Measurements from ENCODE around the gene LRIG1. TPM values are rescaled to one million over a fixed set of nuclear protein-coding genes. Genes with fewer than 3 reads are reported as not detected.
A peak's percentile ranks its signal among the peaks of the same experiment; 100 is the strongest.

The LRIG1 gene
- total and polyA plus RNA-seq, 2 donors from 2014 or later = 8.2 to 20.6 TPM

GRCh38 chr3:66485291-66485968 is 15.4 kb downstream of the LRIG1 start:
- DNase-seq = no peak
- H3K9ac ChIP-seq (ENCODE audit: low read length in 3 of 3) = no peak overlapping the region
- no peak overlapping the region for H3K27ac ChIP-seq (ENCODE audit: low read depth in 2 of 2, low read length in 2 of 2)
- FAIRE-seq = no peak
- no peaks in the 10 kb centered on the region for H3K27me3 ChIP-seq (ENCODE audit: control insufficient read depth, insufficient read depth, low read length)
- H3K36me3 ChIP-seq (ENCODE audit: control insufficient read depth in 2 of 3, insufficient read depth in 3 of 3, low read length in 3 of 3) = no peaks in the 10 kb centered on the region
- peaks cover 0 to 14% (median 12%) of the 10 kb centered on the region in 3 donors for H3K4me1 ChIP-seq (ENCODE audit: control insufficient read depth in 2 of 3, insufficient read depth in 2 of 3, low read depth in 1 of 3, low read length in 3 of 3)
- intact Hi-C loops (cut with DNase I) = no loop called here
- no peaks in the 10 kb centered on the region for H3K9me3 ChIP-seq (ENCODE audit: control insufficient read depth in 2 of 3, insufficient read depth in 1 of 3, low read length in 3 of 3)
- no peak overlapping the region for H3K4me3 ChIP-seq (ENCODE audit: low read length in 3 of 3)
- no peak for TF ChIP-seq CTCF (IDR thresholded peaks at IDR 0.05; ENCODE audit: borderline replicate concordance, extremely low read depth, insufficient read depth)

- Histone ChIP-seq H3K9me3 (ENCODE audit: control insufficient read depth in 2 of 3, insufficient read depth in 1 of 3, low read length in 3 of 3) (no peaks in the 10 kb centered on the region), H3K27ac (ENCODE audit: low read depth in 2 of 2, low read length in 2 of 2) (no peak overlapping the region), H3K4me1 (ENCODE audit: control insufficient read depth in 2 of 3, insufficient read depth in 2 of 3, low read depth in 1 of 3, low read length in 3 of 3) (peaks cover 0 to 14% (median 12%) of the 10 kb centered on the region in 3 donors), H3K4me3 (ENCODE audit: low read length in 3 of 3) (no peak overlapping the region), H3K36me3 (ENCODE audit: control insufficient read depth in 2 of 3, insufficient read depth in 3 of 3, low read length in 3 of 3) (no peaks in the 10 kb centered on the region), H3K27me3 (ENCODE audit: control insufficient read depth, insufficient read depth, low read length) (no peaks in the 10 kb centered on the region), H3K9ac (ENCODE audit: low read length in 3 of 3) (no peak overlapping the region)
- DNase-seq (no peak), FAIRE-seq (no peak)
- intact Hi-C loops (cut with DNase I) = no loop called here
- no peak for TF ChIP-seq CTCF (IDR thresholded peaks at IDR 0.05; ENCODE audit: borderline replicate concordance, extremely low read depth, insufficient read depth)
These were observed 16.5 kb downstream of the LRIG1 start for GRCh38 chr3:66484106-66484844.

- Histone ChIP-seq H3K27ac (ENCODE audit: low read depth in 2 of 2, low read length in 2 of 2) (no peak overlapping the region), H3K9ac (ENCODE audit: low read length in 3 of 3) (no peak overlapping the region), H3K27me3 (ENCODE audit: control insufficient read depth, insufficient read depth, low read length) (no peaks in the 10 kb centered on the region), H3K36me3 (ENCODE audit: control insufficient read depth in 2 of 3, insufficient read depth in 3 of 3, low read length in 3 of 3) (no peaks in the 10 kb centered on the region), H3K9me3 (ENCODE audit: control insufficient read depth in 2 of 3, insufficient read depth in 1 of 3, low read length in 3 of 3) (no peaks in the 10 kb centered on the region), H3K4me3 (ENCODE audit: low read length in 3 of 3) (no peak overlapping the region), H3K4me1 (ENCODE audit: control insufficient read depth in 2 of 3, insufficient read depth in 2 of 3, low read depth in 1 of 3, low read length in 3 of 3) (peaks cover 0 to 14% (median 12%) of the 10 kb centered on the region in 3 donors)
- TF ChIP-seq CTCF (IDR thresholded peaks at IDR 0.05; ENCODE audit: borderline replicate concordance, extremely low read depth, insufficient read depth) = no peak
- intact Hi-C loops (cut with DNase I) = no loop called here
- FAIRE-seq (no peak), DNase-seq (peak in 1 of 5 donors; percentile 77)
These were observed 17.4 kb downstream of the LRIG1 start for GRCh38 chr3:66483409-66483906.
